GM18511 (cell line): ENCODE results near the gene RANBP17.

Experiments
- ATAC-seq: cut with Tn5 transposase; IDR thresholded peaks from one replicate; pipeline ENCODE4 v1.9.1; 2021; ENCODE audit warnings: mild to moderate bottlenecking, moderate library complexity; ENCODE audit not compliant: unreplicated experiment

The RANBP17 gene

GRCh38 chr5:171344936-171345608 lies 483.3 kb downstream of the RANBP17 start:
- no peak for ATAC-seq
